ENCODE data around the gene HS3ST5. TPM values are rescaled to one million over a fixed set of nuclear protein-coding genes. Genes with fewer than 3 reads are reported as not detected.

The HS3ST5 gene
- total and polyA plus RNA-seq, 2 donors (not counting 1 experiment from before 2014, with no cell fraction given), result under 0.01 TPM; not detected in 1

- Histone ChIP-seq H3K27me3 (ENCODE audit: control insufficient read depth, insufficient read depth, low read length) (peaks cover 3% of the 10 kb centered on the region), H3K4me1 (ENCODE audit: control insufficient read depth, extremely low read depth, insufficient read depth, low read length) (no peaks in the 10 kb centered on the region), H4K20me1 (ENCODE audit: control insufficient read depth, extremely low read depth, insufficient read depth, low read length) (no peaks in the 10 kb centered on the region), H3K9me3 (ENCODE audit: control insufficient read depth, insufficient read depth, low read depth, low read length) (no peaks in the 10 kb centered on the region), H2AFZ (ENCODE audit: low read length) (no peak overlapping the region), H3K4me2 (ENCODE audit: extremely low read depth, insufficient read depth, low read length) (no peak overlapping the region), H3K9ac (ENCODE audit: insufficient read depth, low read length) (no peak overlapping the region), H3K4me3 (replicated peaks in 1 of 4; ENCODE audit: control extremely low read depth in 1 of 4, insufficient read depth in 1 of 4, low read depth in 3 of 4, low read length in 4 of 4) (no peak overlapping the region), H3K27ac (ENCODE audit: insufficient read depth, low read length) (no peak overlapping the region), H3K36me3 (ENCODE audit: control insufficient read depth, insufficient read depth, low read length) (no peaks in the 10 kb centered on the region), H3K79me2 (ENCODE audit: control insufficient read depth, insufficient read depth, low read length) (no peaks in the 10 kb centered on the region)
- no peak for DNase-seq (ENCODE audit: low read depth in 2 of 2)
- TF ChIP-seq CTCF (conservative IDR thresholded peaks at IDR 0.05 in 1 of 2, IDR thresholded peaks at IDR 0.05 in 1 of 2; ENCODE audit: low read depth in 1 of 2, low read length in 2 of 2) (no peak), EZH2 (IDR thresholded peaks at IDR 0.05; ENCODE audit: low read length, missing control alignments) (no peak)
Measured at GRCh38 chr6:114142258-114142657, 200.6 kb downstream of the HS3ST5 start.

GRCh38 chr6:114140416-114140815 lies 202.4 kb downstream of the HS3ST5 start:
- H3K4me1 ChIP-seq (ENCODE audit: control insufficient read depth, extremely low read depth, insufficient read depth, low read length), result no peaks in the 10 kb centered on the region
- no peak overlapping the region for H3K4me2 ChIP-seq (ENCODE audit: extremely low read depth, insufficient read depth, low read length)
- H3K4me3 ChIP-seq (replicated peaks in 1 of 4; ENCODE audit: control extremely low read depth in 1 of 4, insufficient read depth in 1 of 4, low read depth in 3 of 4, low read length in 4 of 4), result no peak overlapping the region
- DNase-seq (ENCODE audit: low read depth in 2 of 2), result peak in 1 of 2 donors; percentile 22
- H3K27me3 ChIP-seq (ENCODE audit: control insufficient read depth, insufficient read depth, low read length), result peaks cover 3% of the 10 kb centered on the region
- TF ChIP-seq EZH2 (IDR thresholded peaks at IDR 0.05; ENCODE audit: low read length, missing control alignments) (no peak), CTCF (conservative IDR thresholded peaks at IDR 0.05 in 1 of 2, IDR thresholded peaks at IDR 0.05 in 1 of 2; ENCODE audit: low read depth in 1 of 2, low read length in 2 of 2) (no peak)
- H3K27ac ChIP-seq (ENCODE audit: insufficient read depth, low read length), result no peak overlapping the region
- H2AFZ ChIP-seq (ENCODE audit: low read length), result no peak overlapping the region
- no peaks in the 10 kb centered on the region for H3K36me3 ChIP-seq (ENCODE audit: control insufficient read depth, insufficient read depth, low read length)
- no peaks in the 10 kb centered on the region for H4K20me1 ChIP-seq (ENCODE audit: control insufficient read depth, extremely low read depth, insufficient read depth, low read length)
- no peaks in the 10 kb centered on the region for H3K79me2 ChIP-seq (ENCODE audit: control insufficient read depth, insufficient read depth, low read length)
- no peak overlapping the region for H3K9ac ChIP-seq (ENCODE audit: insufficient read depth, low read length)
- no peaks in the 10 kb centered on the region for H3K9me3 ChIP-seq (ENCODE audit: control insufficient read depth, insufficient read depth, low read depth, low read length)

GRCh38 chr6:114138577-114139248 lies 204.1 kb downstream of the HS3ST5 start:
- H3K36me3 ChIP-seq (ENCODE audit: control insufficient read depth, insufficient read depth, low read length), result no peaks in the 10 kb centered on the region
- H3K9me3 ChIP-seq (ENCODE audit: control insufficient read depth, insufficient read depth, low read depth, low read length), result no peaks in the 10 kb centered on the region
- DNase-seq (ENCODE audit: low read depth in 2 of 2), result no peak
- no peak overlapping the region for H3K4me3 ChIP-seq (replicated peaks in 1 of 4; ENCODE audit: control extremely low read depth in 1 of 4, insufficient read depth in 1 of 4, low read depth in 3 of 4, low read length in 4 of 4)
- no peak overlapping the region for H3K27ac ChIP-seq (ENCODE audit: insufficient read depth, low read length)
- H2AFZ ChIP-seq (ENCODE audit: low read length), result no peak overlapping the region
- H3K27me3 ChIP-seq (ENCODE audit: control insufficient read depth, insufficient read depth, low read length), result no peaks in the 10 kb centered on the region
- no peaks in the 10 kb centered on the region for H4K20me1 ChIP-seq (ENCODE audit: control insufficient read depth, extremely low read depth, insufficient read depth, low read length)
- no peak overlapping the region for H3K9ac ChIP-seq (ENCODE audit: insufficient read depth, low read length)
- no peaks in the 10 kb centered on the region for H3K4me1 ChIP-seq (ENCODE audit: control insufficient read depth, extremely low read depth, insufficient read depth, low read length)
- TF ChIP-seq CTCF (conservative IDR thresholded peaks at IDR 0.05 in 1 of 2, IDR thresholded peaks at IDR 0.05 in 1 of 2; ENCODE audit: low read depth in 1 of 2, low read length in 2 of 2), result no peak
- TF ChIP-seq EZH2 (IDR thresholded peaks at IDR 0.05; ENCODE audit: low read length, missing control alignments), result no peak
- no peak overlapping the region for H3K4me2 ChIP-seq (ENCODE audit: extremely low read depth, insufficient read depth, low read length)
- no peaks in the 10 kb centered on the region for H3K79me2 ChIP-seq (ENCODE audit: control insufficient read depth, insufficient read depth, low read length)

Measured in fibroblast of lung (primary cell).